CD4-positive, alpha-beta T cell treated with Interleukin-15 for 1 hour (primary cell): ENCODE results near the gene ARHGDIB.

Source experiments
- DNase-seq: peaks from one replicate; pipeline ENCODE4 v3.0.0-alpha.2; 2020

ARHGDIB gene

GRCh38 chr12:14927267-14927666, 34.1 kb downstream of the ARHGDIB start:
- DNase-seq, result no peak

- DNase-seq, result no peak
Measured at GRCh38 chr12:14924541-14924940, 36.9 kb downstream of the ARHGDIB start.

DNA sequence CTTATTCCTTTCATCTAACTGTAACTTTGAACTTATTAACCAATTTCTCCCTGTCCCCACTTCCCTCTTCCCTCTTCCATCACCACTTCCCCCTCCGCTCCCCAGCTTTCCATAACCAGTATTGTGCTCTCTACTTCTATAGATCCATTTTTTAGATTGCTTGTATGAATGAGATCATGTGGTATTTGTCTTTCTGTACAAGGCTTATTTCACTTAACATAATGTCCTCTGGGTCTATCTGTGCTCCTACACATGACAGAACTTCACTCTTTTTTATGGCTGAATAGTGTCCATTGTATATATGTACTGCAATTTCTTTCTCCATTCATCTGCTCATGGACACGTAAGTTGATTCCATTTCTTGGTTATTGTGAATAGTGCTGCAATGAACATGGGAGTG, 37.5 kb downstream of the ARHGDIB start:
- DNase-seq, result no peak

DNA sequence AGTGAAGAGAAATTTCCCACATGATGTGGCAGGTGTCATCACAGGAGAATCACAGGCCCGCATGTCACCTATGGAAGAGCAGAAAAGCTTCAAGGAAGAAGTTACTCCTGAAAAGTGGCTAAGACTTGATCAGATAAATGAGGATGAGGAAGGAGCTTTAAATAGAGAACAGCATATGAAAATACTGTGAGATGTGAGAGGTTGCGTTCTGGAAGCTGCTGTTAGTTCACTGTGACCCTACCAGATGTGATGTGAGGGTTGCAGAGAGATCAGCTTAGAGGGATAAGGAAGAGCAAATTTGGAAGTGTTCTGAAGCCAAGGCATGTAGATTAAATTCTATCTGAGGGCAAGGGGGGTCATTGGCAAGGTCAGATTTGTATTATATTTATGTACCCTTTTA, 40.2 kb downstream of the ARHGDIB start:
- no peak for DNase-seq

- no peak for DNase-seq
Measured at GRCh38 chr12:14920475-14921126, 40.8 kb downstream of the ARHGDIB start.

GRCh38 chr12:14919455-14919854, 41.9 kb downstream of the ARHGDIB start:
- no peak for DNase-seq

DNA sequence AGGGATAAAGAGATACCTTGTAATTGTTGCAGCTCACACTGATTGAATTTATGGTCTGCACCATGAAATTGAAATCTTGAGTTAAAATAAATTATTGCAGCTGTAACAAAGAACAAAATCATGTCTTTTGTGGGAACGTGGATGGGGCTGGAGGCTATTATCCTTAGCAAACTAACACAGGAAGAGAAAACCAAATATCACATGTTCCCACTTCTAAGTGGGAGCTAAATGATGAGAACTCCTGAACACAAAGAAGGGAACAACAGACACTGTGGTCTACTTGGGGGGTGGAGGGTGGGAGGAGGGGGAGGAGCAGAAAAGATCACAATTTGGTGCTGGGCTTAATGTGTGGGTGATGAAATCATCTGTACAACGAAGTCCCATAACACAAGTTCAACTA, 45.7 kb downstream of the ARHGDIB start:
- no peak for DNase-seq

DNA sequence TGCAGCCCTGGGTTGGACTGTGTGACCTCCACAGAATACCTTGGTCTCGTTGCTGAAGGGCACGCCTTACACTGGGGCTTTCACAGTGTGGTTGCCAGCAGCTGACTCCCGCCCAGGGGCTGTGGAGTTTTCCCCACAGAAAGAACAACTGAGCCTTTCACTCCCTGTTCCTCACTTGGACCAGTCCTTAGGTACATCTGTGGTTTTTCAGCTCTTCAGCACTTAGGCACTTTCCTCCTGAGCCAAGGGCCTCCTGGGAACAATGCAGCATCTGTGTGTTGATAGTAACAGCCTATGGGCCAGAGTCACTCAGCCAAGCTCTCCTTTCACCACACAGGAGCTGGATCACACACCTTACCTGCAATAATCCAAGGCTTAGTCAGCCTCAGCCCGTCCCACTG, 48.0 kb downstream of the ARHGDIB start:
- DNase-seq, result no peak

DNA sequence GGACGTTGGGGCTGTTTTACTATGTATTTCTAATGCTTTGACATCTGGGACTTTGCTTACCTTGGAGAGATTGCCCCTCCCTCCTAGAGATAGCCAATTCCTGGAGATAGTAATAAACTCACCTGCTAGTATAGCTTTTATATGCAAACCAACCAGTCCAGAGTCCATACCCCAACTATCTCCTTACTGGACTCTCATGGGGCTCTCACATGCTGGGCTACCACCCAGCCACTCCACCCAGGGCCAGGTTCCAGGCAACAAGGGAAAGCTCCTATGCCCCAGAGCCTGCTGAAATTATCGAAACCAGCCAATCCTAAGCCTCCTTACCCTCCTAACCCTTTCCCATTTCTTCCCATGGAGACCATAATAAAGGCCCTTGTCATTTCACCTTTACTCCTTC, 50.3 kb downstream of the ARHGDIB start:
- DNase-seq, result no peak

DNA sequence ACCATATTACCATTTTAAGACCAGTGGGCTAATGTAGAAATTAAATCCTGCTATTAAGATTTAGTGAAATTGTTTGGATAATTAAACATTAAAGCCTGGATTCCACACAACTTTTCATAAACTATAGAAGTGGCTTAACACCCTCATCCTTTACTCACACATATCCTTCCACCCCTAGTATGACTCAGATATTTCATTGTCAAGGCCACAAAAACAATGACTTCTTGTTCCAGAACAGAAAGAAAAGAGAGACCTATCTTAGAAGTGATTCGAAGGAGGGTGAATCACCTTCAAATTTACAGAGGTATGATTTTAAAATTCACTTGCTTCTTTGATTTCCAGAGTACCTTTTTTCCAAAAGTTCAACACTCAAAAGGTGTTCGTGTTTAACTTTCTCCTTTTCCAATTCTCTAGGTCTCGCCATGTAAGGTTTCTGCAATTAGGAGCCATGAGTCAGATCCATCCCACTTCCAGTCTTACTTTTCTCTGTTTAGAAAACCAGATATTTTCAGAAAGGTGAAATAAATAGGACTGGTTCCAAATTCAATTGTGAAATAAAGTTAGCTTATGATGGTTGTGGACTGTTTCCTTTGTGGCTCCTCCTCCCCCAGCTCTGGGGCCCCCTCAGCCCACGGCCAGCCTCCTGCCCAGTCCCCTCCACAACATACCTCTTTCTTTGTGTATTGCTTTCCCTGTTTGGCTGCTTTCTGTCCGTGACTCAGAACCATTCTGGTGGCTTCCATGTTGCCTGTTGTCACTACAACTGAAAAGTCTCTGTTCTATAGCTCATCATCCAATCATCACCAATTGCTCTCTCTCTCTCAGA, 51.1 kb downstream of the ARHGDIB start:
- no peak for DNase-seq

- no peak for DNase-seq
Measured at GRCh38 chr12:14907953-14908352, 53.4 kb downstream of the ARHGDIB start.

DNA sequence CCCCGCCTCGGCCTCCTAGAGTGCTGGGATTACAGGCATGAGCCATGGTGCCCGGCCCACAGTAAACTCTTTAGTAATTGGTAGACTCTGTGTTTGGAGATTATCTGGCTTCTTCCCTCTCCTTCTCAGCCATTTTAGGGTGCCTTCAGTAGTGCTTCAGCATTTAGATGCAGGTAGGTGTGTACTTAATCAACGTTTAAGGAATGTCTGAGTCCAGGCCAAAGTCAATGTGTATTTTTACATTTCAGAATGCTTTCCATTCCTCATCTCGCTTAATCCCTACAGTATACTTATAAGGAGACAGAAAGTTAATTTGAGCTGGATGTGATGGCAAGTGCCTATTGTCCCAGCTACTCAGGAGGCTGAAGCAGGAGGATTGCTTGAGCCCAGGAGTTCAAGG, 55.3 kb downstream of the ARHGDIB start:
- DNase-seq, result no peak

DNA sequence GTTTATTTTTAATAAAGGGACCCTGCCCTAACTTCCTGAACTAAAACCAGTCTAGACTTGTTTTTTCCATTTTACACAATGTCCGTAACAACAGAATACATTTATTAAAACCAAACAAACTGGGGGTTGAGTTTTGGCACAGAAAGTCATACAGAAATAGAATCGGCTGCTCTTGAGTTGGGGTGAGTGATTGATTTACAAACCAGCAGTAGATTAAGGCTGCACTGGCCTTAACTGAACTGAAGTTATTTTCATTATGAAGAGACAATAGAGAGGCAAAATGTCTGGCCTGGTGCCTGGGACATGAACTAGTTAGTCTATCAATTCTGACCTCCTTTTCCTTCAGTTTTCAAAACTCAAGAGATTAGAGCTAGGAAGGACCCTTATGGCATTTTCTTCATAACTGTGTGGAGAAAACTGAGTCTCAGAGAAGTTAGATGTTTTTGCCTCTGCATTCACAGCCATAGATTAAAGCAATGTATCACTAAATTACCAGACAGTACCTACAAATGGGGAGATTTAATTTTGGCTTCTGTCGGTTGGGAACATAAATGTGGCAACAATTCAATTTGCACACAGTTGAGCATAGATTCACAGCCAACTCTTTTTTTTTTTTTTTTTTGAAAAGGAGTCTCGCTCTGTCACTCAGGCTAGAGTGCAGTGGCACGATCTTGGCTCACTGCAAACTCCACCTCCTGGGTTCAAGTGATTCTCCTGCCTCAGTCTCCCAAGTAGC, 56.0 kb downstream of the ARHGDIB start:
- no peak for DNase-seq

DNA sequence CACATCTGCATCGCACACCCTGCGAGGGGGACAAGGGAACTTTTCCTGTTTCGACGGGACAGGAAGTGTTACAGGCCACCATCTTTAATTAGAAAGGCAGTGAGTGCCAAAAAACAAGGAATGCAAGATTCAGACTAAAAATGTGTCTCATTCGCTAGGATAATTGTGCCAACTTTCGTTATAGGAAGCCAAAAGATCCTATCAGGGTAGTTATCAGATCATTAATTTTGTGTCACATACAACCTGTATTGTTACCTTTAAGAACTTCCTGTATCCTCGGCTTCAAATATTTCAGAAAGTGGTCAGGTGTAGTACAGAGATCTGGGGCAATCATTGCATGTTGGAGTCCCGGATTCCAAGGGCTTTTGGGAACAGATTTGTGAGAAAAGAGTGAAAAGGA, 56.5 kb downstream of the ARHGDIB start:
- DNase-seq, result no peak

GRCh38 chr12:14903386-14904098, 57.9 kb downstream of the ARHGDIB start:
- DNase-seq, result no peak

GRCh38 chr12:14902465-14902864, 58.9 kb downstream of the ARHGDIB start:
- DNase-seq, result no peak

DNA sequence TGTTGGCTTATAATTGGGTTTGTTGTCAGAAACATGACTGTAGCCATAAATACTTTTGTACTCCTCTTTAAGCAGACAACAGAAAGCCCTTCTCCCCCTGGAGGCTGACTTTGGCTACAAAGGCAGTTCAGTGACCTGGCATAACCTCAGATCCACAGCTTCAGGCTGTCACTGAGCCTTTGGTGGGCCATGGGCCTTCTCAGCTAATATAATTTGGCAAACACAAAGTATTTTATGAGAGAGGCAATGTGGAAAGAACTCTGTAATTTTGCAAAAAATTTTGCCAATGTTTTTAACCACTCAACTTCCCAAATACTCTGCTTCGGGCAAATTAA, 60.2 kb downstream of the ARHGDIB start:
- DNase-seq, result no peak

DNA sequence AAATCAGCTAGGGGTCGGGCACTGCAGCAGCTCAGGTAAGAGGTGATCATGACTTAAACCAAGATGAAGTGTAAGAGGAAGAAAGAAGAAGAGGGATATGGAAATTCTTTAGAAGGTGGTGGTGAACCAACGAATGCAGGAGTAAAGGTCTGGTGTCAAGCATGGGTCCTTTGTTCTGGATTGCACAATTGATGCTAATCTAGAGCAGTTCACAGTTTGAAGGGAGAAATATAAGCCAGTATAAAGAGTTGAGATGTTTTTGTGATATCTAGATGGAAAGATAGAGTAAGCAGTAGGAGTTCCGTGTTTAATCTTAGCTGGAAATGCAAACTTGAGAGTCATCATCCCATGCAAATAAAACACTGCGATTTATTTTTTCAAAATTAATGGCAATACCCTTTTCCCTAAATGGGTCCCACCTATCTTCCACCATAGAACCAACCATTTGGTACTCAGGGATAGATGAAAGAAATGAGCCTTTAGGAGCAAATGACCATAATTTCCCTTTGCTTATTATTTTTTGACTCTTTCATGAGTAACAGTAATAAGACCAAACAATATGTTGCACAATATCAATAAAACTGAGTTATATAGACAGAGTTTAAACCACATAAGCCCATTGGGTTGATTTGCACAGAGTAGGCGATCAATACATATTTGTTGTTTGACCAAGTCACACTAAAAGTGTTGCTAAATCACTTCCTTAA, 60.7 kb downstream of the ARHGDIB start:
- no peak for DNase-seq

GRCh38 chr12:14896521-14897169, 64.8 kb downstream of the ARHGDIB start:
- DNase-seq, result no peak

GRCh38 chr12:14893506-14894250, 67.7 kb downstream of the ARHGDIB start:
- DNase-seq, result no peak

DNA sequence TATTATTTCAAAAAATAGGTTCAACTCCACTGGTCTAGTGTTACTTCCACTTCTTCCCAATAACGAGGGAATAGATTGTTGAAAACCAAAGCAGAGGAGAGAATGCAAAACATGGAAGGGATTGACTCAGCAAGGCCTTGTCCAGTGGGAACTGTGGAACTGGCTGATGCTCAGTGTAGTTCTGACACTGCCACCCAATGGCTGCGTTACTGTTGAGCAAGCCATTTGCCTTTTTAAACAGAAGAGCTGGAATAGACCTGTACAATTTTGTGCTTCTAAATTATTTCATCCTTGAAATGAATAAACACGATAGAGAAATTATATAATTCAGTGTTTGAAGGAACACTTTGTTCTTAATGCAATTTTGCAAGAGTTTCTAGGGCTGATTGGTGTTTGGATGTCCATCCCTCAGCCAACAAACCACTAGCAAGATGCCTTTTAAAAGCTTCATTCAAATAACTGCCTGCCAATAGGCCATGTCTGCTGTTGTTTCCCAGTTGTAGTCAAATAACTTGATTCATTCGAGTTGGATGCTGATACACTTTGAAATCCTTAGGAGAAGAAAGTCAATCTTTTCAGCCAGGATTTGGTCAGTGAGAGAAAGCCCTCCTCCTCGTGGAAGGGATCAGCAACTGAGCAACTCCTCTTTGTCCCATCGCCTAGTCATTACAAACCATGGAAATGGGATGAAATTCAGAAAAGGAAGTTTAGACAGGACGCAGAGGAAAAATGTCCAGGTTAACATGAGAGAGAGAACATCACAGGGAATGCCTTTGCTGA, 68.5 kb downstream of the ARHGDIB start:
- no peak for DNase-seq
